GM18858 (cell line): ENCODE measurements around the gene EHD3.
A peak's percentile ranks its signal among the peaks of the same experiment; 100 is the strongest.

Source experiments
- ATAC-seq: cut with Tn5 transposase; IDR thresholded peaks from one replicate; pipeline ENCODE4 v1.9.1; 2021; ENCODE audit not compliant: unreplicated experiment

Gene EHD3

GRCh38 chr2:31212659-31213600 lies 21.0 kb upstream of the EHD3 start:
- ATAC-seq = no peak

DNA sequence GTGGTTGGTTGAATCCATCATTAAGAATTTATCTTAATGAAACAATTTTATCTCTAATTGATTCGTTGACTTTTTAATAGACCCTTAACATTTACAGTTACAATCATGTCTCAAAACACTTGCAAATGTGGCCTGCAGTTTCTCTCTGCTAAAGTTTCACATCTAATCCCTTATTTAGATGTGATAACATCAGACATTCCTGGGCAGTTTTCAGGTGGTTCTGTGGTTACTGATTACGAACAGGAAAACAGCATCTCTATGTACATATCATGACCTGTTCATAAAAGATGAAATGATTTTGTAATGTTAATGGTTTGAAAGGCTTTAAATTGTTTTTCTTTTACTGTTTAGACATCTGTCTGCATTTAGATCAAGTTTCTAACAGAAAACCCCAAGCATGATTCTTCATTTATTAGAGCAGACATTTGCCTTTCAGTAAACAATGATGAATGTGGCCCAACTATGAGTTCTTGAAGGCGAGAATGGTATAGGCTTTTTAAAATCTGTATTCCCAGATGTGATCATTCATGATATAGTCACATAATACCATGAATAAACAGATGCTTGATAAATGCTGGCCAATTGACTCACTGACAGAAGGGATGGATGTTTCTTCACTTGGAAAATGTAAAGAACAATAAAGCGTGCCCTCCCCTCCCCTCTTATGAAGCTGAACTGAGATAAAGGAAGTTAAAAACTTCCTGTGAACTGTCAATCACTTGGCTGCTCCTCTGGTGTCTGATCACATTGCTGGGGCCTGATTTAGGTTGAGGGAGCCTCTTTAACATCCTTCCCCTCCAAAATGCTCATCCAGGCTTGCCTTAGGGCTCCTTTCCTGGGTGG lies 20.1 kb upstream of the EHD3 start:
- no peak for ATAC-seq

DNA sequence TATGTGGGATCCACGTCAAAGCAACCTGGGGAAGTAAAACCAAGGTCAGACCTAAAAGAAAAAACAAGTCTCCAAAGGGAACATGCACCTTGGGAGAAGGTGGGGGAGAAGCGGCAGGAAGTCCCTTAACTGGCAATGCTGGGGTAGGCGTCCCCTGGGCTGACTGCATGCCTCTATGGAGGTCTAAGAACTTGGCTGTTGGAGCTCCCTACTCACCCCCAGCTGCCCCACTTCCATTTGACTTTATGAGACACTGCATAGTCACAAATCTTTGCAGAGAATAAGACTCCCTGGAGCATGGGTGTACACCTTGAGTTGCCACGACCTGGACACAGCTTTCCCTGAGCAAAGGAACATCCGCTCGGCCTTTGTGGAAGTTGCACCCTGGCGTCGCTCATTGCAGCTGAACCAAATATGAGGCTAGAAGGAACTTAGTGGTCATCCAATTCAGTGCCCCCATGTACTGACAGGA lies 19.5 kb upstream of the EHD3 start:
- ATAC-seq = no peak

DNA sequence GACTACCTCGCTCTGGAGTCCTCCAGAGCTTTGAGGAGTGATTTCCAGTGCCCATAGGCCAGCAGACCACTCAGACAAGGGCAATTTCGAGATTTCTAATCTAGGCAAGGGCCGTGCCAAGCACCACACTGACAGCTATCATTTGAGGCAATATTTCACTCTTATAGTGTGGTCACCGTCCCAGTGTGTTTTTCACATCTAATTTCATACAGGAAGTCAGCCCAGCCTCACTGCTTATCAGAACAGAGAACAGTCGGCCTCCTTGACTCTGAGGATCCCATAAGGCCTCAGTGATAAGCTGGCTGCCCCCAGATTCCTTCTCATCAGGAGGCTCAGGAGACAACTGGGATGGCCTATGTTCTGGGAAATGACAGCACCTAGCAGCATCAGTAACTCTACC lies 17.2 kb upstream of the EHD3 start:
- ATAC-seq = peak; percentile 33

- ATAC-seq = no peak
These were observed 16.3 kb upstream of the EHD3 start, which contains the start of gene CAPN14 for GRCh38 chr2:31217465-31218200. TSS of gene CAPN14 (minus strand) at chr2:31217515. CDS start at chr2:31205447, 12,068 bp downstream.

- ATAC-seq = peak; percentile 79
These were observed 14.6 kb upstream of the EHD3 start for GRCh38 chr2:31219131-31219969.

- ATAC-seq = no peak
These were observed 12.4 kb upstream of the EHD3 start for GRCh38 chr2:31221544-31221943.

- no peak for ATAC-seq
These were observed 11.9 kb upstream of the EHD3 start for GRCh38 chr2:31222071-31222470.

DNA sequence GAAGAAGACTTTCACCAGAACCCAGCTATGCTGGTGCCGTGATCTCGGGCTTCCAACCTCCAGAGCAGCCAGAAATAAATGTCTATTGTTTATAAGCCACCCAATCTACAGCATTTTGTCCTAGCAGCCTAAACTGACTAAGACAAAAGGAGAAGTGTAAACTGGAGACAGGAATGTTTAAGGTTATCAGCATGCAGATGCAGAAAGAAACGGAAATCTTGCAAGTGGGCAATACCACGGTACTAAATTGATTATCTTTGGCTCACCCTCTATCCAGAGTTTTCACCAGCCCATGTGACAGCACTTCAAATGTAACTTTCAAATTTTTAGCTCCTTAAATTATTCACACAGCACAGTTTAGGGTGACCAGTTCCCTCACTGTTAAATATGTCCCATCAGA lies 10.9 kb upstream of the EHD3 start:
- no peak for ATAC-seq

DNA sequence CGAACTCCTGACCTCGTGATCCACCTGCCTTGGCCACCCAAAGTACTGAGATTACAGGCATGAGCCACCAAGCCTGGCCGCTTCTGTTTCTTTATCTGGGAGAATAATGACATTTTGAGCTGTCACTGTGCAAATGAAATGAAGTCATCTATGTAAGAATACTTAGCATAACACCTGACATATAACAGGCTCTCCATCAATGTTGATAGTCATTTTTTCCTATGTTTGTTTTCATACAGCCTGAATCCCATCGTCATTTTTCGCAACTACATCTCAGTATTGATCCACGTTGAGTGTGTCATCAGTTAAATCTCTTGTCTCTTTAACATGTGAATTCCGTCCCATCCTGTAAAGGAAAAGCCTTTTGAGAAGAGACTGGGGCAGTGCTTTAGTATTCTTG lies 10.2 kb upstream of the EHD3 start:
- ATAC-seq = no peak

DNA sequence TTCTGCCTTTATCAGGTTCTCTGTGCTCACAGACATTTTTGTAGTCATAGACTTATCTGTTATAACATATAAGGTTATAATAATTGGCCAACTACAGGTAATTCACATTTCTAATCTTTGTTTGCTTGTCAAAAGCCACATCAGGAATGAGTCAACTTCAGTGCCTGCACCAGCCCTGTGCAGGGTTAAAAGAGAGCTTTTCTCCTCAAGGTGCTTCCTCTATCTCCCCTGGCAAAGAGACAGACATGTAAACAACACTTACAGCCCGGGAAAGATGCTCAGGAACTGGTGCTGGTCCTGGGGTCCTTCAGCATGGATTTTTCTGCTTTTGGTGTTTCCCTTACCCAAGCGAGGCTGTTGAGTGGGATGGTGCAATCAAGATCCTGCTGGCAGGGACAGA lies 7.7 kb upstream of the EHD3 start:
- no peak for ATAC-seq

DNA sequence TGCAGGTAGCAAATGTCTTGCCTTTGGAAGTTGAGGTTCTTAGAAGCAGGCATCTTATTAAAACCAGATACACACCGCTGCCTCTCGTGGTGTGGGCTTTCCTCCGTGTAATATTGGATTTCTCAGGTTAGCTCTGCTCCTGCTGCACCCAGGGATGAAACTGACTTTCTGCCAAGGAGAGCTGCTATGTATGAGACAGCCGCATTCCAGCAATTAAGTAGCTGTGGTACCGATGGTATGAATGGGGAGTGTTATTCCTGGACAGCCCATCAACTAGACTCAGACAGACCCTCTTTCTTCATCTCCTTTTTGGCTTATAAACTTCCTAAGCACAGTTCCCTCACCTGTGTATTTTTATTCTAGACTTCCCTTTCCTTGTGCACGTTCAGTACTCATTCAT lies 6.8 kb upstream of the EHD3 start:
- ATAC-seq = no peak

GRCh38 chr2:31227711-31228125 lies 6.2 kb upstream of the EHD3 start:
- no peak for ATAC-seq

- ATAC-seq = no peak
These were observed 5.2 kb upstream of the EHD3 start for GRCh38 chr2:31228717-31229116.

DNA sequence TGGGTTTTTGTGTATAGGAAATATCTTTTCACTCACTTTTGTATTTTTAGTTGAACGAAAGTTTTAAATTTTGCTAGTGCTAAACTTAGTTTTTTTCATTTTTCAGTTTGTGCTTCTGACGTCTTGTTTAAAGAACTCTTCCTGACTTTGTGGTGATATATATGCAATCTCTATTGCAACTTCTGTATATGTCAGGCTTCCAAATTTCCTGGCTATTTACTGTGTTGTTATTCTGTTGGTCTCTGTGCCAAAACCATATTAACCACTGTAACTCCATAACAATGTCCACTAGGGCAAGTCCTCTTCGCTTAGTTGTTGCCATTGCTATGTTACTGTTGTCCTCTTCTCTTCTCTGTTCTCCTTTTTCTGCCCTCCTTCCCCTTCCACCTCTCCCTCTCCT lies 3.2 kb upstream of the EHD3 start:
- ATAC-seq = no peak

- no peak for ATAC-seq
These were observed 2.2 kb upstream of the EHD3 start for GRCh38 chr2:31231571-31232302.

- ATAC-seq = no peak
These were observed 1.4 kb upstream of the EHD3 start for GRCh38 chr2:31232586-31232985.

DNA sequence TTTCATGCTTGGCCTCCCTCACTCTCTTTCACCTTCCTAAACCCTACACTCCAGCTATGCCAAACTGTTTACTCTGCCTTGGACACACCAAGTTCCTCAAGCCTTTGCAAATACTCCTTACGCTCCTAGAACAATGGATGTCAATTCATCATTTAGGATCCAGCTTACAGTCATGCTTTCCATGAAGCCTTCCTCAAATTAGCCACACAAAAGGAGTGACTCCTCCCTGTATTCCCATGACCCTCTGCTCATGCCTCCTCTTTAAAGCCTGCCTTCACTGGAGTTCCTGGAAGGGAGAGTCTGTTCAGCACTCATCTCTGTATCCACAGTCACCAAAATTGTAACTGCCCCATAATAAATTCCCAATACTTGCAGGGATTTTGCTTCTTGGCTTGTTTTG lies 721 bp upstream of the EHD3 start:
- no peak for ATAC-seq

DNA sequence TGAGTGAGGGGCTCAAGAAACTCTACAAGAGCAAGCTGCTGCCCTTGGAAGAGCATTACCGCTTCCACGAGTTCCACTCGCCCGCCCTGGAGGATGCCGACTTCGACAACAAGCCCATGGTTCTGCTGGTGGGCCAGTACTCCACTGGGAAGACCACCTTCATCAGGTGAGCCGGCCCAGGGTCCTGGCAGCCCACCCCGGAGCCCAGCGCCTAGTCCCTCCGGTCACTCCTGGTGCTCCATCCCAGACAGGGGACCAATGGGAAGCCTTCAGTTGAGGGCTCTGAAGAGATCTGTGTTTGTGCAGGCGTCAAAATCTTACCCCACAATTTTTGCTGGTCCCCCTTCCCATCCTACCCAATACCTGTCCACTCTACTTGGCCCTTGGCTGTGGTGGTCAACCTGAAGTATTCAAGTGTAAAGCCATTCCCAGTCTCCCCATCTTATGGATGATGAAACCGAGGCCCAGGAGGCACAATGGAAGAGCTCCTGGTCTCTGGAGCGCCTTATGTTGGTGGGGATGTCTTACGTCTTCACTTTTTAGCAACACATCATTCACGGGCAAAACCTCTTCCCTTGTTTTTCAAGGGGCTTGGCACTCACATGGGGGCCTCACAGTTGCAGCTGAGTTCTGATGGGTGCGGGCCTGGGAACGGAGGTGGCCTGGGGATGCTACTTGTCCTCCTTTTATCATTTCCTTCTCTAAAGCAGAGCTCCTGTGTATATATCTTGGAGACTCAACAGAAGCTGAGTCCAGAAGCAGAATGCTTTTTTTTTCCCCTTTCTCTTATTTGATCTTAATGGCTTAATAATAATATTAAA lies 941 bp downstream of the EHD3 start:
- ATAC-seq = no peak
